K562 (cell line): Measurements from ENCODE around the gene MYL9. TPM values are rescaled to one million over a fixed set of nuclear protein-coding genes. Genes with fewer than 3 reads are reported as not detected.

Experiments
- ATAC-seq: fragments of 200-7000 bp; cut with Tn5 transposase; 3 replicates; pipeline ENCODE4 v1.9.1; 2020; ENCODE audit warnings: moderate library complexity
- BruUV-seq: library from RNA; stranded (reverse); fragments of 400-500 nt; replicated peaks from 2 replicates; lab custom pipeline; 2021; lab: Mats Ljungman, UMichigan
- CTCF ChIA-PET: fragments of 300-600 bp; formaldehyde crosslinking; extraction: SDS; loops from one replicate; lab custom pipeline; 2021; ENCODE audit warnings: low intra/inter-chr PET ratio; lab: Yijun Ruan, JAX
- POLR2A ChIA-PET: fragments of 300-600, 350-650 bp; sonication (Branson Sonifier 250); formaldehyde crosslinking; extraction: SDS; loops from one replicate; lab custom pipeline; 2021; ENCODE audit warnings: antibody characterized with exemption, inconsistent platforms; lab: Yijun Ruan, JAX
- DNase-seq, 4 experiments: peaks; one replicate each; pipeline versions ENCODE4 v3.0.0 to v3.0.0-alpha.2; 2011 to 2018; ENCODE audit warnings: low spot score in 3 of 4, mixed read lengths in 3 of 4; ENCODE audit errors: extremely low read depth in 1 of 4
- FAIRE-seq: peaks from 2 replicates; lab custom pipeline; 2011; peaks lifted over from hg19 to GRCh38; lab: Jason Lieb, UNC
- H2AFZ ChIP-seq: 2 replicates; pipeline ENCODE4 v1.6.0; 2011; ENCODE audit warnings: low read depth, low read length, control low read depth, inconsistent platforms
- H3K27ac ChIP-seq: fragments of 200-600 bp; 3 replicates; pipeline ENCODE4 v1.8.0; 2011; ENCODE audit warnings: low read depth, mild to moderate bottlenecking, control low read depth, inconsistent platforms, low read length, moderate library complexity, mixed read lengths; ENCODE audit errors: extremely low read depth
- H3K27me3 ChIP-seq, 2 experiments: fragments of 300-600 bp in 1 of 2; 2 replicates in 1 of 2; 3 replicates in 1 of 2; pipeline versions ENCODE4 v1.6.0 to v1.8.0; 2011; ENCODE audit warnings: inconsistent platforms in 2 of 2, low read length in 2 of 2, mild to moderate bottlenecking in 1 of 2, mixed read lengths in 1 of 2, moderate library complexity in 1 of 2; ENCODE audit not compliant: control insufficient read depth in 2 of 2, insufficient read depth in 2 of 2
- H3K36me3 ChIP-seq: fragments of 300-600 bp; 3 replicates; pipeline ENCODE4 v1.8.0; 2011; ENCODE audit warnings: mild to moderate bottlenecking, low read length, inconsistent platforms; ENCODE audit not compliant: control insufficient read depth, insufficient read depth
- H3K4me1 ChIP-seq, 2 experiments: fragments of 200-600 bp in 1 of 2; replicated peaks in 1 of 2; 2 replicates in 1 of 2; 3 replicates in 1 of 2; pipeline versions ENCODE4 v1.5.1 to v1.8.0; 2011; ENCODE audit warnings: inconsistent platforms in 2 of 2, low read length in 2 of 2, mild to moderate bottlenecking in 1 of 2, mixed read lengths in 1 of 2, moderate library complexity in 1 of 2; ENCODE audit not compliant: control insufficient read depth in 2 of 2, insufficient read depth in 2 of 2
- H3K4me2 ChIP-seq: 2 replicates; pipeline ENCODE4 v1.6.1; 2011; ENCODE audit warnings: low read length, control low read depth, inconsistent platforms, mixed read lengths; ENCODE audit not compliant: insufficient read depth
- H3K4me3 ChIP-seq: fragments of 200-600 bp; sonication (generic), shearing (Covaris generic); 2 replicates; pipeline ENCODE4 v1.5.1; 2016; ENCODE audit warnings: control low read depth, inconsistent platforms
- H3K79me2 ChIP-seq: fragments of 200-600 bp; 3 replicates; pipeline ENCODE4 v1.8.0; 2011; ENCODE audit warnings: low read length, inconsistent platforms; ENCODE audit not compliant: control insufficient read depth, insufficient read depth
- H3K9ac ChIP-seq, 2 experiments: 2 replicates each; pipeline versions ENCODE4 v1.6.0 to v1.6.1; 2011; ENCODE audit warnings: low read depth in 2 of 2, low read length in 2 of 2, control low read depth in 1 of 2, inconsistent platforms in 1 of 2, mild to moderate bottlenecking in 1 of 2, mixed read lengths in 1 of 2; ENCODE audit not compliant: insufficient read depth in 1 of 2
- H3K9me1 ChIP-seq: one replicate; pipeline ENCODE4 v1.6.0; 2011; ENCODE audit warnings: inconsistent platforms, mild to moderate bottlenecking, low read length, moderate library complexity; ENCODE audit not compliant: control insufficient read depth, insufficient read depth
- H3K9me3 ChIP-seq: replicated peaks from 2 replicates; pipeline ENCODE4 v1.5.1; 2011; ENCODE audit warnings: low read depth, low read length, inconsistent platforms; ENCODE audit not compliant: control insufficient read depth, insufficient read depth
- H4K20me1 ChIP-seq: replicated peaks from 2 replicates; pipeline ENCODE4 v1.6.1; 2011; ENCODE audit warnings: low read length, inconsistent platforms, mixed read lengths; ENCODE audit not compliant: control insufficient read depth, insufficient read depth
- ATF7 ChIP-seq: fragments of 450-650 bp; IDR thresholded peaks from 2 replicates; pipeline ENCODE4 v1.7.1; 2014; ENCODE audit warnings: mild to moderate bottlenecking, moderate library complexity
- CAMTA2 ChIP-seq: fragments of 250-450 bp; sonication (Bioruptor Pico); conservative IDR thresholded peaks from 2 replicates; pipeline ENCODE4 v1.5.1; 2022
- ELF1 ChIP-seq: fragments of 200-800 bp; sonication (Bioruptor generic); IDR thresholded peaks from 2 replicates; pipeline ENCODE4 v1.6.1; 2016; ENCODE audit warnings: missing genetic modification characterization, missing compliant biosample characterization
- POLR2G ChIP-seq: fragments of 200-400 bp; formaldehyde crosslinking; IDR thresholded peaks from 2 replicates; pipeline ENCODE4 v1.6.1; 2017; ENCODE audit warnings: low read depth, mild to moderate bottlenecking, antibody characterized with exemption, low read length, moderate library complexity
- PPARD ChIP-seq: fragments of 250-450 bp; sonication (Bioruptor Pico); IDR thresholded peaks from 2 replicates; pipeline ENCODE4 v1.8.0; 2022; ENCODE audit warnings: inconsistent platforms, mild to moderate bottlenecking, moderate library complexity
- RNF2 ChIP-seq: sonication (generic); IDR thresholded peaks from 2 replicates; pipeline ENCODE4 v1.6.1; 2016
- SP1 ChIP-seq: sonication (generic); formaldehyde crosslinking; IDR thresholded peaks from 2 replicates; pipeline ENCODE4 v1.8.1; 2022; ENCODE audit warnings: mild to moderate bottlenecking, missing genetic modification reagents
- ZNF140 ChIP-seq: fragments of 250-450 bp; sonication (Bioruptor Pico); IDR thresholded peaks from 2 replicates; pipeline ENCODE4 v1.8.0; 2021; ENCODE audit warnings: moderate library complexity, mild to moderate bottlenecking, inconsistent platforms
- ZNF282 ChIP-seq: sonication (generic); formaldehyde crosslinking; IDR thresholded peaks from 2 replicates; pipeline ENCODE4 v1.8.1; 2023; ENCODE audit warnings: missing genetic modification reagents
- WGBS: fragments of 100-300 bp; shearing (Covaris generic); methylation state at CpG from one replicate; pipeline ENCODE4 v1.1.6; 2016; ENCODE audit warnings: low coverage, mixed read lengths; ENCODE audit not compliant: insufficient coverage; ENCODE audit errors: missing lambda C conversion rate; 5-methylcytosine and 5-hydroxymethylcytosine counted together
- in situ Hi-C: fragments of 300-500 bp; cut with MboI; formaldehyde crosslinking; loops from 4 replicates; pipeline ENCODE4 v1.15.0; 2018; ENCODE audit warnings: inconsistent platforms, mixed read lengths
- intact Hi-C: fragments of 100-400 bp; cut with micrococcal nuclease; formaldehyde crosslinking; loops from 2 replicates; pipeline ENCODE4 v1.14.2; 2022
- polyA plus RNA-seq, 8 experiments: library from polyadenylated mRNA; depleted of rRNA in 4 of 8; stranded (reverse) in 5 of 8; unstranded in 3 of 8; fragments of >200 nt; fragmentation: Nextera tagmentation in 2 of 8; fragmentation: Illumina TruSeq in 1 of 8; extraction: Ambion mirVana in 2 of 8; extraction: Trizol in 1 of 8; gene quantifications; 2 replicates each; pipeline versions ENCODE4 v1.2.1 to v1.2.3, GENCODE V29; 2011 to 2014; ENCODE audit warnings: inconsistent platforms in 1 of 8, missing spikeins in 1 of 8
- total RNA-seq, 7 experiments: library from RNA; depleted of rRNA in 6 of 7; stranded (reverse); fragments of >200 nt in 6 of 7; fragmentation: Illumina TruSeq in 2 of 7; extraction: Trizol in 2 of 7; gene quantifications; 2 replicates each; pipeline versions ENCODE4 v1.2.1 to v1.2.3, GENCODE V29; 2011 to 2021; ENCODE audit warnings: low replicate concordance in 1 of 7
- TF ChIP-seq, protein P1 (sequence below): sonication (generic); formaldehyde crosslinking; IDR thresholded peaks from 2 replicates; pipeline ENCODE4 v1.9.0; 2022; ENCODE audit warnings: mild to moderate bottlenecking, missing genetic modification reagents
- TF ChIP-seq, protein P2 (sequence below): sonication (generic); formaldehyde crosslinking; IDR thresholded peaks from 2 replicates; pipeline ENCODE4 v1.8.1; 2023; ENCODE audit warnings: mild to moderate bottlenecking, missing genetic modification reagents

MYL9 gene
- total and polyA plus RNA-seq, 9 of the 15 experiments (the other 6 are each of a cell fraction or from before 2014, with no cell fraction given), result 0.11 to 3.2 (median 0.81) TPM; not detected in 1

DNA sequence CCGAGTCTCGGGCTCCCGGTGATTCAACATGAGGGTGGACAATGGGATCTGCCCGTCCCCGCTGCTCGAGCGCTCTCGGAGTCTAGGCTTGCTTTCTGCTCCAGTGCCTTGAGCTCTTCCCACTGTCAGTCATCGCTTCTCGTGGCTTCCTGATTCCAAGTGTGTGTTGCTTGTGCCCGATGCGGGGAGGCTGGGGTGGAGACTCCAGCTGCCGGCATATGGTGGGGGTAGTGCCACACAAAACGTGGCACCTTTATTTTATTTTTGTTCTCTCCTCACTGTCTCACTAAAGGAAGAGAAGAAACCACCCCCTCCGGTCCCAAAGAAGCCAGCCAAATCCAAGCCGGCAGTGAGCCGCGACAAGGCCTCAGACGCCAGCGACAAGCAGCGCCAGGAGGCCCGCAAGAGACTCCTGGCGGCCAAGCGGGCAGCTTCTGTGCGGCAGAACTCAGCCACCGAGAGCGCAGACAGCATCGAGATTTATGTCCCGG, 14.8 kb upstream of the MYL9 start:
- WGBS, result 89% methylated on average over 21 of the region's 29 CpGs
- in situ Hi-C loops (no loop called here), intact Hi-C loops (no loop called here)
- ChIA-PET CTCF (no interaction called here), POLR2A (interaction anchor here (0.7 kb wide), 1 partner anchor 17 kb away, joined by 3 read pairs; no protein-coding TSS in a partner anchor)
- H3K4me1 ChIP-seq, result no peaks in the 10 kb centered on the region; a peak in 1 of 5 replicates
- H3K27me3 ChIP-seq, result no peaks in the 10 kb centered on the region; a peak in 1 of 5 replicates
- no peak overlapping the region for H3K4me2 ChIP-seq
- no peaks in the 10 kb centered on the region for H3K79me2 ChIP-seq
- H3K9me3 ChIP-seq, result no peaks in the 10 kb centered on the region
- TF ChIP-seq ZNF140 (no peak), RNF2 (no peak), ATF7 (no peak)
- no peaks in the 10 kb centered on the region for H3K9me1 ChIP-seq
- no peak overlapping the region for H3K27ac ChIP-seq
- peaks cover 31% of the 10 kb centered on the region; the same call in 2 of the 3 replicates for H3K36me3 ChIP-seq
- ATAC-seq (no peak), FAIRE-seq (no peak), DNase-seq (no peak)
- H4K20me1 ChIP-seq, result 0 out of 2 replicates have a peak, but pooled peaks cover 3% of the 10 kb centered on the region
- BruUV-seq, result no TSS peak
- H2AFZ ChIP-seq, result no peak overlapping the region
- no peak overlapping the region for H3K9ac ChIP-seq
- H3K4me3 ChIP-seq, result no peak overlapping the region

DNA sequence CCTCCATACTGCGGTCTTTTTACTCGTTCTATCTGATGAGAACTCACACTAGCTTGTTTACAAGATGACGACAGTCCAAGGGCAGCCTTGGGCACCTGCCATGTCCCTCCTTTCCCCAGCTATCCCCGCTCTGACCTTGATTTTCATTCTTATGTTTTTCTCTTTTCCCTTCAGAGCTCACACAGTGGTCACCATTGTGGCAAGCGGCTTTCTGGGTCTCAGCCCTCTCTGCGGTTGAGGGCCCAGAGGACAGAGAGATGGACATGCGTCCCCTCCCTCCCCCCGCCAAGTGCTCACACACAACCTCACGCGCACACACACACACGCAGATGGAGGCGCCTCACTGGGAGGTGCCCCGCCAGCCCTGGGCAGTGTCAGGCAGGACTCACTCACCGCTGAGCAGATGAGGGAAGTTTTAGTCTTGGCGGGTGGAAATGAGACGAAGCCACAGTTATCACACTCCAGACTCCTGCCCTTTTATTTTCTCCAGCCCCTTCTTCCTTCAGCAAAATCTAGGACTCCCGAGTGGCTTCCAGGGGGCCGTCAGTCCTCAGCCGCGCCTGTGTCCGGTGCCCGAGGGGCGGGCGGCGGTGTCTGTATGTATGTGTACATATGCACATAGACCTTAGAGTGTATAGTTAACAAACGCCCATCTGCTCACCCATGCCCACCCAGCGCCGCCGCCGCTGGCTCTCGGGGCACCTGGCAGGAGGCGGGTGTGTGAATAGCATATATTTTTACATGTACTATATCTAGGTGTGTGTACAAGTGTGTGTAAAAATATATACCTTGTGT, 13.8 kb upstream of the MYL9 start:
- POLR2A ChIA-PET, result interaction anchor here (1.2 kb wide), 1 partner anchor 467 kb away, joined by 4 read pairs; no protein-coding TSS in a partner anchor
- intact Hi-C loops (no loop called here), in situ Hi-C loops (no loop called here)
- Histone ChIP-seq H3K9ac (no peak overlapping the region), H3K4me2 (no peak overlapping the region), H3K9me1 (no peaks in the 10 kb centered on the region), H3K36me3 (peaks cover 30% of the 10 kb centered on the region; the same call in 2 of the 3 replicates), H4K20me1 (0 out of 2 replicates have a peak, but pooled peaks cover 3% of the 10 kb centered on the region), H3K9me3 (no peaks in the 10 kb centered on the region), H2AFZ (no peak overlapping the region), H3K27ac (no peak overlapping the region), H3K79me2 (no peaks in the 10 kb centered on the region), H3K4me1 (no peaks in the 10 kb centered on the region; a peak in 1 of 5 replicates), H3K27me3 (no peaks in the 10 kb centered on the region; a peak in 1 of 5 replicates), H3K4me3 (no peak overlapping the region)
- FAIRE-seq (no peak), DNase-seq (no peak), ATAC-seq (no peak)
- 90% methylated on average over 24 of the region's 32 CpGs for WGBS
- TF ChIP-seq, protein P1, sequence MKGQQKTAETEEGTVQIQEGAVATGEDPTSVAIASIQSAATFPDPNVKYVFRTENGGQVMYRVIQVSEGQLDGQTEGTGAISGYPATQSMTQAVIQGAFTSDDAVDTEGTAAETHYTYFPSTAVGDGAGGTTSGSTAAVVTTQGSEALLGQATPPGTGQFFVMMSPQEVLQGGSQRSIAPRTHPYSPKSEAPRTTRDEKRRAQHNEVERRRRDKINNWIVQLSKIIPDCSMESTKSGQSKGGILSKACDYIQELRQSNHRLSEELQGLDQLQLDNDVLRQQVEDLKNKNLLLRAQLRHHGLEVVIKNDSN (CRISPR knock-in tag), result no peak
- TF ChIP-seq, protein P2, sequence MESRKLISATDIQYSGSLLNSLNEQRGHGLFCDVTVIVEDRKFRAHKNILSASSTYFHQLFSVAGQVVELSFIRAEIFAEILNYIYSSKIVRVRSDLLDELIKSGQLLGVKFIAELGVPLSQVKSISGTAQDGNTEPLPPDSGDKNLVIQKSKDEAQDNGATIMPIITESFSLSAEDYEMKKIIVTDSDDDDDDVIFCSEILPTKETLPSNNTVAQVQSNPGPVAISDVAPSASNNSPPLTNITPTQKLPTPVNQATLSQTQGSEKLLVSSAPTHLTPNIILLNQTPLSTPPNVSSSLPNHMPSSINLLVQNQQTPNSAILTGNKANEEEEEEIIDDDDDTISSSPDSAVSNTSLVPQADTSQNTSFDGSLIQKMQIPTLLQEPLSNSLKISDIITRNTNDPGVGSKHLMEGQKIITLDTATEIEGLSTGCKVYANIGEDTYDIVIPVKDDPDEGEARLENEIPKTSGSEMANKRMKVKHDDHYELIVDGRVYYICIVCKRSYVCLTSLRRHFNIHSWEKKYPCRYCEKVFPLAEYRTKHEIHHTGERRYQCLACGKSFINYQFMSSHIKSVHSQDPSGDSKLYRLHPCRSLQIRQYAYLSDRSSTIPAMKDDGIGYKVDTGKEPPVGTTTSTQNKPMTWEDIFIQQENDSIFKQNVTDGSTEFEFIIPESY (CRISPR knock-in tag), result peak; percentile 81
- TF ChIP-seq CAMTA2 (CRISPR knock-in tag) (no peak), PPARD (CRISPR knock-in tag) (no peak), SP1 (CRISPR knock-in tag) (no peak), POLR2G (peak; percentile 11; the same call in 1 of the 2 replicates), ZNF282 (CRISPR knock-in tag) (no peak), ELF1 (tag) (no peak)
- BruUV-seq, result TSS peak; percentile 52
- CTCF ChIA-PET, result no interaction called here
